ENCODE results near the gene SLC43A2. TPM values are rescaled to one million over a fixed set of nuclear protein-coding genes. Genes with fewer than 3 reads are reported as not detected.
"Not testable (repeated sequence)": the region's sequence is repeated elsewhere in the genome, so short reads cannot be mapped to it uniquely, and the experiment has no call there.

The SLC43A2 gene
- total RNA-seq, 1 donor from 2014 or later, result 21.9 TPM

GRCh38 chr17:1658100-1658499 is 29.5 kb upstream of the SLC43A2 start:
- peaks cover 62% of the 10 kb centered on the region for H3K36me3 Mint-ChIP-seq (ENCODE audit: insufficient read depth)
- H3K4me1 Mint-ChIP-seq (ENCODE audit: low read depth), result no peaks in the 10 kb centered on the region

DNA sequence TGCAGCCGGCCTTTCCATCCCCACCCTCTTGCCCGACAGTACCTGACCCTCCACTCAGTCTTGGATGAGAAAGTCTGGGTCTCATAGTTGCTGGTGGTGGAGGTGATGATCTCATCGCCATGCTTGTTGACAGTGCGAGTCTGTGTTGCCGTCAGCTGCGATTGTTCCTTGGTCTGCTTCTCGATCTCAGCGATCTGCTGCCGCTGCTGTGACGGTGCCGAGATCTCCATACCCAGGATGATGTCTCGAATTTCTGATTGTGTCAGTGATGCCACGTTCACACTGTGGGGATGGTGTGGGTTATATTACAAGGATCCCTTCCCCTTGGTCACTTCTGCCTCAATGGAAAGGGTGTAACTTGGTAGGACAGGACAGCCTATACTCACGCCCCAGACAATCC is 25.1 kb upstream of the SLC43A2 start:
- Mint-ChIP-seq H3K27me3 (no peaks in the 10 kb centered on the region), H3K9me3 (ENCODE audit: low read depth) (no peaks in the 10 kb centered on the region), H3K36me3 (ENCODE audit: insufficient read depth) (peaks cover 54% of the 10 kb centered on the region), H3K27ac (no peak overlapping the region), H3K4me1 (ENCODE audit: low read depth) (peaks cover 4% of the 10 kb centered on the region), H3K4me3 (ENCODE audit: low read depth) (no peak overlapping the region)
- no peak for DNase-seq (ENCODE audit: low spot score, unreplicated experiment)
- TF ChIP-seq, protein P1, sequence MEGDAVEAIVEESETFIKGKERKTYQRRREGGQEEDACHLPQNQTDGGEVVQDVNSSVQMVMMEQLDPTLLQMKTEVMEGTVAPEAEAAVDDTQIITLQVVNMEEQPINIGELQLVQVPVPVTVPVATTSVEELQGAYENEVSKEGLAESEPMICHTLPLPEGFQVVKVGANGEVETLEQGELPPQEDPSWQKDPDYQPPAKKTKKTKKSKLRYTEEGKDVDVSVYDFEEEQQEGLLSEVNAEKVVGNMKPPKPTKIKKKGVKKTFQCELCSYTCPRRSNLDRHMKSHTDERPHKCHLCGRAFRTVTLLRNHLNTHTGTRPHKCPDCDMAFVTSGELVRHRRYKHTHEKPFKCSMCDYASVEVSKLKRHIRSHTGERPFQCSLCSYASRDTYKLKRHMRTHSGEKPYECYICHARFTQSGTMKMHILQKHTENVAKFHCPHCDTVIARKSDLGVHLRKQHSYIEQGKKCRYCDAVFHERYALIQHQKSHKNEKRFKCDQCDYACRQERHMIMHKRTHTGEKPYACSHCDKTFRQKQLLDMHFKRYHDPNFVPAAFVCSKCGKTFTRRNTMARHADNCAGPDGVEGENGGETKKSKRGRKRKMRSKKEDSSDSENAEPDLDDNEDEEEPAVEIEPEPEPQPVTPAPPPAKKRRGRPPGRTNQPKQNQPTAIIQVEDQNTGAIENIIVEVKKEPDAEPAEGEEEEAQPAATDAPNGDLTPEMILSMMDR (IDR thresholded peaks at IDR 0.05; ENCODE audit: unreplicated experiment), result no peak

More at GRCh38 chr17:1658100-1658499, 29.5 kb upstream of the SLC43A2 start:
- no peak for DNase-seq (ENCODE audit: low spot score, unreplicated experiment)
- Mint-ChIP-seq H3K27ac (no peak overlapping the region), H3K27me3 (no peaks in the 10 kb centered on the region), H3K9me3 (ENCODE audit: low read depth) (no peaks in the 10 kb centered on the region), H3K4me3 (ENCODE audit: low read depth) (no peak overlapping the region)
- TF ChIP-seq, protein P1 (IDR thresholded peaks at IDR 0.05; ENCODE audit: unreplicated experiment), result no peak

- not testable (repeated sequence) for H3K27ac Mint-ChIP-seq; H3K9me3 Mint-ChIP-seq (ENCODE audit: low read depth); H3K27me3 Mint-ChIP-seq; DNase-seq (ENCODE audit: low spot score, unreplicated experiment); H3K4me3 Mint-ChIP-seq (ENCODE audit: low read depth); H3K4me1 Mint-ChIP-seq (ENCODE audit: low read depth)
- H3K36me3 Mint-ChIP-seq (ENCODE audit: insufficient read depth), result peaks cover 45% of the 10 kb centered on the region
Observed at GRCh38 chr17:1652794-1653193, 24.2 kb upstream of the SLC43A2 start.

DNA sequence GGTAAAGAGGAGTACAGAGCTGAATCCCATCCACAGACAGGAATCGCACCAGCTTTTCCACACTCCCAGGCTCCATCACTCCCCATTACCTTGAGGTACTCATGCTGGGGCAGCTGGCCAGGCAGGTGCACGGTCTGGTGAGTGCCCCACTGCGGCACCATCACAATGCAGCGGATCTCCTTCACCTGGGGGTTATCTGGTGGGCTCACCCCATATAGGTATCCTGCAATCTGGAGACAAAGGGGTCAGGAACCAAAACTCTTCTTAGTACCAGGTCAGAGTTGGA is 22.9 kb upstream of the SLC43A2 start:
- Mint-ChIP-seq H3K4me3 (ENCODE audit: low read depth) (no peak overlapping the region), H3K4me1 (ENCODE audit: low read depth) (peaks cover 5% of the 10 kb centered on the region)
- TF ChIP-seq, protein P1 (IDR thresholded peaks at IDR 0.05; ENCODE audit: unreplicated experiment), result no peak

DNA sequence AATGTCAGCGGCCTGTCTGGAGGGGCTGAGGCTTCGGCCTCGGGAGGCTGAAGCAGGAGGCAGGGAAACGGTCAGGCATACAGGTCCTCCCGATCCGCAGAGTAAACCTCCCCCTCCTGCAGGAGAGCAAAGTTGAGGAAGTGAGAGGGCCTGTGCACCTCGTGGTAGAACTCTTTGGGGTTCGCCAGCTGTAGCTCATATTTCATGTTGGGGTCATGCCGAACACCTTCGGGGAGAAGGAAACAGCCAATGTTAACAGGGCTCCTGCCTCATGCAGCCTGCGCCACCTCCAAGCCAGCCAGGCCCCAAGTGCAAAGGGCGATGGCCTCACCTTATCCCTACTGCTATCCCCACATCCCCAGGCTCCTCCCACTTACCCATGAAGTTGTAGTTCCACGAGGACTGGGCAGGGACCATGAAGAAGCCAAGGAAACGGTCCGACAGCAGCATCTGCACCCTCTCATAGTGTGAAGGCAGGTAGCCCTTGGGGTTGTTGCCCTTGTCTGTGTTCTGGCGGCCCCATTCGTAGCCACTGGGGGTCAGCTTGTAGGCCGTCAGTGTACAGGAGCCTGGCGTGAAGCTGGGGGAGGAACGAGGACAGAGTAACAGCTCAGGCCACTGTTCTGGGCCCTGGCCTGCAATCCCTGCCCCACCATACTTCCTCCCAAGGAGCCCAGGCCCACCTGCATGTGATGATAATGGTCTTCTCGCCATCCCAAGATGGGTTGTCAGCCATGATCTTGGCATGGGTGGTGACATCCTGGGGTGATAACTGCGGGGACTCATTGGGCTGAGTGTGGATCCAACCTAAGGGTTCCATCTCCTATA is 22.3 kb upstream of the SLC43A2 start:
- H3K36me3 Mint-ChIP-seq (ENCODE audit: insufficient read depth), result peaks cover 33% of the 10 kb centered on the region
- H3K27me3 Mint-ChIP-seq, result peaks cover 8% of the 10 kb centered on the region
- no peak overlapping the region for H3K4me3 Mint-ChIP-seq (ENCODE audit: low read depth)
- no peak for DNase-seq (ENCODE audit: low spot score, unreplicated experiment)
- H3K9me3 Mint-ChIP-seq (ENCODE audit: low read depth), result no peaks in the 10 kb centered on the region
- TF ChIP-seq, protein P1 (IDR thresholded peaks at IDR 0.05; ENCODE audit: unreplicated experiment), result no peak
- no peak overlapping the region for H3K27ac Mint-ChIP-seq
- peaks cover 5% of the 10 kb centered on the region for H3K4me1 Mint-ChIP-seq (ENCODE audit: low read depth)

More for the DNA sequence above, 22.9 kb upstream of the SLC43A2 start:
- H3K36me3 Mint-ChIP-seq (ENCODE audit: insufficient read depth), result peaks cover 37% of the 10 kb centered on the region
- H3K27me3 Mint-ChIP-seq, result peaks cover 6% of the 10 kb centered on the region
- no peak for DNase-seq (ENCODE audit: low spot score, unreplicated experiment)
- H3K9me3 Mint-ChIP-seq (ENCODE audit: low read depth), result no peaks in the 10 kb centered on the region
- no peak overlapping the region for H3K27ac Mint-ChIP-seq

Data from progenitor cell of endocrine pancreas (in vitro differentiated cells).